HepG2 (cell line): Measurements from ENCODE around the gene DHRS1. TPM values are rescaled to one million over a fixed set of nuclear protein-coding genes. Genes with fewer than 3 reads are reported as not detected.

Experiments
- BRD4 ChIP-seq: sonication (generic); formaldehyde crosslinking; IDR thresholded peaks from 2 replicates; pipeline ENCODE4 v1.4.0; 2020; ENCODE audit warnings: missing genetic modification reagents
- ELK4 ChIP-seq: sonication (generic); formaldehyde crosslinking; IDR thresholded peaks from 2 replicates; pipeline ENCODE4 v1.9.0; 2021; ENCODE audit warnings: missing genetic modification reagents, borderline replicate concordance
- EZH2 ChIP-seq: conservative IDR thresholded peaks from 2 replicates; pipeline ENCODE4 v1.6.1; 2012; ENCODE audit warnings: mild to moderate bottlenecking, low read depth, low read length, moderate library complexity
- KAT7 ChIP-seq: IDR thresholded peaks from 2 replicates; pipeline ENCODE4 v1.6.1; 2018; ENCODE audit warnings: borderline replicate concordance, missing compliant biosample characterization
- KLF15 ChIP-seq: sonication (generic); formaldehyde crosslinking; IDR thresholded peaks from 2 replicates; pipeline ENCODE4 v1.8.1; 2023; ENCODE audit warnings: borderline replicate concordance, mild to moderate bottlenecking, inconsistent platforms, missing genetic modification reagents, mixed read lengths
- MEIS2 ChIP-seq: sonication (generic); formaldehyde crosslinking; IDR thresholded peaks from 2 replicates; pipeline ENCODE4 v1.9.0; 2021; ENCODE audit warnings: mild to moderate bottlenecking, missing genetic modification reagents
- NFIC ChIP-seq: IDR thresholded peaks from 2 replicates; pipeline ENCODE4 v1.6.1; 2012; ENCODE audit warnings: mild to moderate bottlenecking, low read length, inconsistent platforms
- PBX3 ChIP-seq: sonication (generic); formaldehyde crosslinking; IDR thresholded peaks from 2 replicates; pipeline ENCODE4 v1.8.1; 2023; ENCODE audit warnings: missing genetic modification reagents, inconsistent platforms, borderline replicate concordance
- PCBP2 ChIP-seq: fragments of 200-400 bp; formaldehyde crosslinking; optimal IDR thresholded peaks from 2 replicates; pipeline ENCODE3; 2018; ENCODE audit warnings: low read length, low read depth; ENCODE audit not compliant: poor library complexity, severe bottlenecking
- ZBED4 ChIP-seq: sonication (generic); formaldehyde crosslinking; IDR thresholded peaks from 2 replicates; pipeline ENCODE4 v1.4.0; 2020; ENCODE audit warnings: missing genetic modification reagents, borderline replicate concordance
- ZMAT5 ChIP-seq: sonication (generic); formaldehyde crosslinking; IDR thresholded peaks from 2 replicates; pipeline ENCODE4 v1.5.0; 2020; ENCODE audit warnings: mild to moderate bottlenecking, low read depth, missing genetic modification reagents, borderline replicate concordance
- ZNF121 ChIP-seq: sonication (generic); formaldehyde crosslinking; IDR thresholded peaks from 2 replicates; pipeline ENCODE4 v1.5.0; 2020; ENCODE audit warnings: mild to moderate bottlenecking, missing genetic modification reagents
- ZNF512B ChIP-seq: sonication (generic); formaldehyde crosslinking; IDR thresholded peaks from 2 replicates; pipeline ENCODE4 v1.5.1; 2020; ENCODE audit warnings: missing genetic modification reagents, mild to moderate bottlenecking, borderline replicate concordance
- ZSCAN21 ChIP-seq: sonication (generic); formaldehyde crosslinking; IDR thresholded peaks from 2 replicates; pipeline ENCODE4 v1.8.0; 2022; ENCODE audit warnings: mild to moderate bottlenecking, missing genetic modification reagents, moderate library complexity, borderline replicate concordance
- ZXDC ChIP-seq: sonication (generic); formaldehyde crosslinking; IDR thresholded peaks from 2 replicates; pipeline ENCODE4 v1.5.0; 2020; ENCODE audit warnings: mild to moderate bottlenecking, missing genetic modification reagents
- polyA plus RNA-seq, 8 experiments: library from polyadenylated mRNA; depleted of rRNA in 3 of 8; stranded (reverse) in 7 of 8; unstranded in 1 of 8; fragments of >200 nt; fragmentation: Illumina TruSeq in 4 of 8; extraction: Trizol in 4 of 8; gene quantifications; 2 replicates each; pipeline versions ENCODE4 v1.2.1 to v1.2.3, GENCODE V29; 2011 to 2016; ENCODE audit warnings: low read depth in 4 of 8, missing spikeins in 1 of 8, mixed read lengths in 1 of 8; ENCODE audit not compliant: insufficient read depth in 1 of 8
- total RNA-seq, 5 experiments: library from RNA; depleted of rRNA; stranded (reverse); fragments of >200 nt; fragmentation: Illumina TruSeq; extraction: Trizol; gene quantifications; 2 replicates each; pipeline ENCODE4 v1.2.3, GENCODE V29; 2016; ENCODE audit warnings: low read depth in 1 of 5

Gene DHRS1
- total and polyA plus RNA-seq, 2 of the 13 experiments (the other 11 are each of a cell fraction or from before 2014, with no cell fraction given) = 49.8 to 60.8 TPM

GRCh38 chr14:24314377-24315193 lies 15.0 kb upstream of the DHRS1 start (continued):
- no peak for TF ChIP-seq ZNF512B (CRISPR knock-in tag)
- TF ChIP-seq ZXDC (CRISPR knock-in tag) = no peak
- TF ChIP-seq ZSCAN21 (CRISPR knock-in tag) = peak; percentile 28; the same call in 1 of the 2 replicates
- TF ChIP-seq BRD4 (CRISPR knock-in tag) = no peak
- TF ChIP-seq EZH2 = no peak
- TF ChIP-seq ZBED4 (CRISPR knock-in tag) = no peak
- no peak for TF ChIP-seq ZNF121
- TF ChIP-seq KAT7 (CRISPR knock-in tag) = no peak
- 0 out of 2 replicates have a peak, but pooled peaks have one; percentile 12 for TF ChIP-seq MEIS2 (CRISPR knock-in tag)
- no peak for TF ChIP-seq KLF15 (CRISPR knock-in tag)
- TF ChIP-seq ZMAT5 = no peak
- no peak for TF ChIP-seq ELK4
- no peak for TF ChIP-seq NFIC
- TF ChIP-seq PBX3 (CRISPR knock-in tag) = no peak
- TF ChIP-seq PCBP2 = peak; percentile 63
